ENCODE results near the gene DNAJC30. TPM values are rescaled to one million over a fixed set of nuclear protein-coding genes. Genes with fewer than 3 reads are reported as not detected.
A peak's percentile ranks its signal among the peaks of the same experiment; 100 is the strongest.

DNAJC30 gene
- polyA plus RNA-seq, 1 of the 3 experiments (the other 2 are of a cell fraction), result 11.0 TPM

DNA sequence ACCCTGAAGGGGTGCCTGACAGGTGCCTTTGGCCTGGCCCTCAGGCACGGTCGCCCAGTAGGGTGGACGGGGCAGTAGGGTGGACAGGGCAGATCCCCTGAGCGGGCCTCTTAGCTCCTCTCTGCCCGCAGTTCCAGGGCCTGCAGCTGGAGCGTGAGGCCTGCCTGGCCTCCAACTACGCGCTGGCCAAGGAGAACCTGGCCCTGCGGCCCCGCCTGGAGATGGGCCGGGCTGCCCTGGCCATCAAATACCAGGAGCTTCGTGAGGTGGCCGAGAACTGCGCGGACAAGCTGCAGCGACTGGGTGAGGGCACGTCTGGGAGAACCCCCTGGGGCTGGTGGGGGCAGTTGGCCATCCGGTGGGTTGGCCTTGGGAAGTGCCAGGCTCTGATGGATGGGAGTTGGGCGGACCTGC lies 14.0 kb downstream of the DNAJC30 start (continued):
- TF ChIP-seq ZBTB33 (IDR thresholded peaks at IDR 0.05; ENCODE audit: borderline replicate concordance, low read depth), result no peak
- TF ChIP-seq PBX3 (IDR thresholded peaks at IDR 0.05), result no peak
- no peak for TF ChIP-seq GABPA (IDR thresholded peaks at IDR 0.05; ENCODE audit: low read depth)
- no peak for TF ChIP-seq TEAD4 (IDR thresholded peaks at IDR 0.05; ENCODE audit: borderline replicate concordance, insufficient read depth)
- no peak for TF ChIP-seq RXRA (IDR thresholded peaks at IDR 0.05; ENCODE audit: borderline replicate concordance, low read depth)
- no peak for TF ChIP-seq NFIC (IDR thresholded peaks at IDR 0.05; ENCODE audit: borderline replicate concordance)
- TF ChIP-seq CTCF (IDR thresholded peaks at IDR 0.05), result no peak
- TF ChIP-seq USF2 (IDR thresholded peaks at IDR 0.05; ENCODE audit: borderline replicate concordance, low read depth, low read length), result no peak

DNA sequence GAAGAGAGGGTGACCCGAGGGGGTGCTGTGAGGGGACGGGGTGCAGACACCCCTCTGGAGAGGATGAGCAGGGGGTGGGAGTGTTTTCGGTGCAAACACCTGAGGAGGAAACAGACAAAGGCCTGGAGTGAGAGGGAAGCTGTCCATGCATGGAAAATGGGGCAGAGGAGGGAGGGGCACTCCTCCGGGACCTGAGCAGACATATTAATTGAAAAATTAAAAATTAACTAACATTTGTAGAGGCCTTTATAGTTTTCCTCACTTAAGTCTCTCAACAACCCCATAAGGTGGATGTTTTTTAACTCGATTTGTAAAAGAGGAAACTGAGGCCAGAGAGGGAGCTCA lies 14.4 kb downstream of the DNAJC30 start:
- no peaks in the 10 kb centered on the region for H4K20me1 ChIP-seq (ENCODE audit: insufficient read depth)
- H2AFZ ChIP-seq (ENCODE audit: low read depth), result peak overlapping the region; percentile 29; the same call in 1 of the 2 replicates
- H3K9me3 ChIP-seq, result no peaks in the 10 kb centered on the region
- TF ChIP-seq NFIC (IDR thresholded peaks at IDR 0.05; ENCODE audit: borderline replicate concordance), result no peak
- TF ChIP-seq NRF1 (IDR thresholded peaks at IDR 0.05; ENCODE audit: low read depth, low read length), result no peak
- no peak for TF ChIP-seq MEF2A (IDR thresholded peaks at IDR 0.05; ENCODE audit: borderline replicate concordance, low read depth)
- no peak for TF ChIP-seq USF1 (IDR thresholded peaks at IDR 0.05; ENCODE audit: borderline replicate concordance, low read depth)
- TF ChIP-seq CHD2 (IDR thresholded peaks at IDR 0.05; ENCODE audit: low read length, partially characterized antibody), result no peak
- TF ChIP-seq TCF12 (IDR thresholded peaks at IDR 0.05), result no peak
- no peak for TF ChIP-seq GATA2 (CRISPR knock-in tag; IDR thresholded peaks at IDR 0.05)
- no peak for TF ChIP-seq RAD21 (IDR thresholded peaks at IDR 0.05; ENCODE audit: low read length)
- TF ChIP-seq EP300 (IDR thresholded peaks at IDR 0.05; ENCODE audit: borderline replicate concordance in 1 of 2, low read depth in 1 of 2, low read length in 1 of 2), result no peak
- no peak for TF ChIP-seq SIN3A (IDR thresholded peaks at IDR 0.05; ENCODE audit: borderline replicate concordance, low read depth, low read length)
- no peak for TF ChIP-seq EZH2phosphoT487 (IDR thresholded peaks at IDR 0.05; ENCODE audit: borderline replicate concordance, low read depth)
- H3F3A ChIP-seq (replicated peaks; ENCODE audit: insufficient read depth), result peaks cover 6% of the 10 kb centered on the region
- ChIA-PET CTCF (interaction anchor here (1.0 to 7.9 kb wide), 14 partner anchors 23 to 73 kb away, joined by 3 to 125 read pairs (median 5); partner anchors contain the start of genes MLXIPL and STX1A), POLR2A (interaction anchor here (1.2 to 1.6 kb wide), 3 partner anchors 57 to 91 kb away, joined by 3 to 5 read pairs (median 4); partner anchors contain the start of genes ABHD11 and TBL2)
- 39% methylated on average over 5 of the region's 5 CpGs for WGBS (ENCODE audit: low lambda C conversion rate)
- H3K27ac ChIP-seq (ENCODE audit: low read depth in 2 of 2, low read length in 1 of 2), result peak overlapping the region in 1 of 2 experiments; percentile 22; a peak in 1 of 4 replicates
- H3K36me3 ChIP-seq (replicated peaks in 1 of 2; ENCODE audit: control insufficient read depth in 1 of 2, insufficient read depth in 2 of 2, low read length in 1 of 2), result peaks cover 0 to 2% of the 10 kb centered on the region in 2 experiments
- peak overlapping the region; percentile 93 for H3K4me2 ChIP-seq
- H3K79me2 ChIP-seq (ENCODE audit: insufficient read depth), result 0 out of 2 replicates have a peak, but pooled peaks cover 4% of the 10 kb centered on the region
- H3K9ac ChIP-seq, result peak overlapping the region; percentile 73
- H3K9me2 ChIP-seq, result no peaks in the 10 kb centered on the region
- H3K4me1 ChIP-seq (ENCODE audit: control insufficient read depth in 1 of 2, insufficient read depth in 2 of 2, low read depth in 1 of 2, low read length in 1 of 2), result peaks cover 0 to 8% of the 10 kb centered on the region in 2 experiments; a peak in 1 of 4 replicates
- peak overlapping the region; percentile 70 to 75 for H3K4me3 ChIP-seq (ENCODE audit: low read depth in 2 of 2, low read length in 1 of 2)
- no peak for DNase-seq
- 0 out of 2 replicates have a peak, but pooled peaks cover 6% of the 10 kb centered on the region for H3K27me3 ChIP-seq (ENCODE audit: insufficient read depth)

Data from SK-N-SH (cell line).